Epithelial cell of esophagus (primary cell): Measurements from ENCODE around the gene SLC38A7.
A peak's percentile ranks its signal among the peaks of the same experiment; 100 is the strongest.
"Not testable (repeated sequence)": the region's sequence is repeated elsewhere in the genome, so short reads cannot be mapped to it uniquely, and the experiment has no call there.

Experiments
- DNase-seq: peaks from one replicate; pipeline ENCODE4 v3.0.0; 2010; ENCODE audit warnings: low read depth
- H3K4me3 ChIP-seq: 2 replicates; pipeline ENCODE4 v1.5.1; 2011; ENCODE audit warnings: mild to moderate bottlenecking, low read length, control low read depth
- TF ChIP-seq, protein P1 (sequence below): IDR thresholded peaks from 2 replicates; pipeline ENCODE4 v1.5.1; 2011; ENCODE audit warnings: low read depth, mild to moderate bottlenecking, low read length, control low read depth, inconsistent platforms; ENCODE audit not compliant: insufficient read depth; ENCODE audit errors: missing control alignments

The SLC38A7 gene

DNA sequence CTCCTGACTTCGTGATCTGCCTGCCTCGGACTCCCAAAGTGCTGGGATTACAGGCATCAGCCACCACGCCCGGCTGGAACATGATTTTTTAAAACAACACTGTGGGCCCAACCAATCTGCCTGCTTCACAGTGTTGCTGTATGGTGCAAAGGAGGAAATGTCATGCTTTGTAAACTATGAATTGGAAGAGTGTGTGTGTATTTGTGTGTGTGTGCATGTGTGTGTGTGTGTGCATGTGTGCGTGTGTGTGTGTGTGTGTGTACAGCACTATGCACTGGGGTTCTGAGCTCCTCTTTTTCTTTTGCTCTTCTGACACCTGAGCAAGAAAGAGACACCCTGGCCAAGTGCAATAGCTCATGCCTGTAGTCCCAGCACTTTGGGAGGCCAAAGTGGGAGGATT lies 40.5 kb downstream of the SLC38A7 start:
- no peak overlapping the region for H3K4me3 ChIP-seq
- no peak for DNase-seq
- TF ChIP-seq, protein P1, sequence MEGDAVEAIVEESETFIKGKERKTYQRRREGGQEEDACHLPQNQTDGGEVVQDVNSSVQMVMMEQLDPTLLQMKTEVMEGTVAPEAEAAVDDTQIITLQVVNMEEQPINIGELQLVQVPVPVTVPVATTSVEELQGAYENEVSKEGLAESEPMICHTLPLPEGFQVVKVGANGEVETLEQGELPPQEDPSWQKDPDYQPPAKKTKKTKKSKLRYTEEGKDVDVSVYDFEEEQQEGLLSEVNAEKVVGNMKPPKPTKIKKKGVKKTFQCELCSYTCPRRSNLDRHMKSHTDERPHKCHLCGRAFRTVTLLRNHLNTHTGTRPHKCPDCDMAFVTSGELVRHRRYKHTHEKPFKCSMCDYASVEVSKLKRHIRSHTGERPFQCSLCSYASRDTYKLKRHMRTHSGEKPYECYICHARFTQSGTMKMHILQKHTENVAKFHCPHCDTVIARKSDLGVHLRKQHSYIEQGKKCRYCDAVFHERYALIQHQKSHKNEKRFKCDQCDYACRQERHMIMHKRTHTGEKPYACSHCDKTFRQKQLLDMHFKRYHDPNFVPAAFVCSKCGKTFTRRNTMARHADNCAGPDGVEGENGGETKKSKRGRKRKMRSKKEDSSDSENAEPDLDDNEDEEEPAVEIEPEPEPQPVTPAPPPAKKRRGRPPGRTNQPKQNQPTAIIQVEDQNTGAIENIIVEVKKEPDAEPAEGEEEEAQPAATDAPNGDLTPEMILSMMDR: no peak

DNA sequence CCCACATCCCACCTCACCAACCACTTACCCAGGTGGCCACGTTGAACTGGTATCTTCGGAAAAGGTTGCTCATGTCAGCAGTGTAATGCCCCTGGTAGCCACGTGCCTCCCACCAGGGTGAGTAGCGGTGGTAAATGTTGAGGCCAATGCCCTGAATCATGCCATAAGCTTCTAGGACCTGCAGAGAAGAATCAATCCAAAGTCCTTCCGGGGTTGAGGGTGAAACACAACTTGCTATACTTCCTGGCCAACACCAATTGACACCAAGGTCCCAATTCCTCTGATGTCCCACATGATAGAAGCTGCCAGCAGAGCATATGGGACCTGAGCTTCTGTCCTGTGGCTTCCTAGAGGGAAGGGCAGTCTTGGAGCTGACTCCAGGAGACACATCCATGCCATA lies 43.6 kb downstream of the SLC38A7 start:
- no peak for DNase-seq
- TF ChIP-seq, protein P1: no peak
- no peak overlapping the region for H3K4me3 ChIP-seq

DNA sequence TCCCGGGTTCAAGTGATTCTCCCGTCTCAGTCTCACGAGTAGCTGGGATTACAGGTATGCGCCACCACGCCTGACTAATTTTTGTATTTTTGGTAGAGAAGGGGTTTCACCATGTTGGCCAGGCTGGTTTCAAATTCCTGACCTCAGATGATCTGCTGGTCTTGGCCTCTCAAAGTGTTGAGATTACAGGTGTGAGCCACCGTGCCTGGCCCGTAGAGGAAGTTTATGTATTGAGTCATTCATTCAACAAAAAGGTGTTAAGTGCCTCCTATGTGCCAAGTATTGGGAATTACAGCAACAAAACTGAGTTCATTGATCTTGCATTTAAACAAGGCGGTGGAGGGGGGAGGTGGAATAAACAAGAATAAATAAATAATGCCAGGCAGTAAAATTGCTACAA lies 44.7 kb downstream of the SLC38A7 start:
- TF ChIP-seq, protein P1: no peak
- DNase-seq: no peak

DNA sequence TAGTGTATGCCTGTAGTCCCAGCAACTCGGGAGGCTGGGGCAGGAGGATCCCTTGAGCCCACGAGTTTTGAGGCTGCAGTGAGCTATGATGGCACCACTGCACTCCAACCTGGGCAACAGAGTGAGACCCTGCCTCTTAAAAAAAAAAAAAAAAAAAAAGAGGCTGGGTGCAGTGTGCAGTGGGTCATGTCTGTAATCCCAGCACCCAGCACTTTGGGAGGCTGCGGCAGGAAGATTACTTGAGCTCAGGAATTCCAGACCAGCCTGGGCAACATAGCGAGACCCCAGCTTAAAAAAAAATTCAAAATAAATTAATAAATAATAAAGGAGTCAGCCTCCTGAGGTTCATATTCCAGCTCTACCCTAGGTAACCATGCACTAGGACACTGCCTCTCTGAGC lies 45.3 kb downstream of the SLC38A7 start:
- TF ChIP-seq, protein P1: no peak
- H3K4me3 ChIP-seq: no peak overlapping the region

More for the DNA sequence above, 44.7 kb downstream of the SLC38A7 start:
- no peak overlapping the region for H3K4me3 ChIP-seq

DNA sequence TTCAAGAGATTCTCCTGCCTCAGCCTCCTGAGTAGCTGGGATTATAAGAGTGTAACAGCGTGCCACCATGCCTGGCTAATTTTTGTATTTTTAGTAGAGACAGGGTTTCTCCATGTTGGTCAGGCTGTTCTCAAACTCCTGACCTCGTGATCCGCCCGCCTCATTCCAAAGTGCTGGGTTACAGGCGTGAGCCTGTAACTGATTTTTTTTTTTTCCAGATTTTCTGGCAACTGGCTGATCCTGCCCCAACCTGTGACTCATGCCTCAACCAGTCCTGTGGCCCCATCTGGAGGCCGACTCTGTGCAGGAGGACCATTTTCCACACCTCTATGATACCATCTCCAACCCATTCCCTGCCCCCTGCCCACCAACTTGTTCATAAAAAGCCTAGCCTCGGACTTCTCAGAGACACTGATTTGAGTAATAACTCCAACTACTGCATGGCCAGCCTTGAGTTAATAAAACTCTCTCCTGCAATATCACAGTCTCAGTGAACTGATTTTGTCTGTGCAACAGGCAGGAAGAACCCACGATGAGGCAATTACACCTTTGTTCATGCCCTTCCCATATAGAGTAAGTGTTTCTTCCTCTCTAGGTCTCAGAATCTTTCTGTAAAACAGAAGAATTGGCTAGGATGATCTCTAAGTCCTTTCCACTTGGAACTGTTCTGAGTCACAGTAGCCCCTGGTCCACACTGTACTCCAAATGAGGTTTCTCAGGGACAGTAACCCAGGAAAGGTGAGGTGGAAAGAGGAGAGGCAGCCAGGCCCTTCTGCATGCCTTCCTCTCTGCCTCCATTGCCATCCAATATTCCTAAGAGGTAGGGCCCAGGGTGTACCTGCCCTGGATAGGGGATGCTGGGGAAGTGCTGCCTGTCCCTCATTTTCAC lies 46.2 kb downstream of the SLC38A7 start:
- H3K4me3 ChIP-seq: no peak overlapping the region
- TF ChIP-seq, protein P1: peak; percentile 56
- DNase-seq: peak; percentile 90

More for the DNA sequence above, 45.3 kb downstream of the SLC38A7 start:
- DNase-seq: no peak

DNA sequence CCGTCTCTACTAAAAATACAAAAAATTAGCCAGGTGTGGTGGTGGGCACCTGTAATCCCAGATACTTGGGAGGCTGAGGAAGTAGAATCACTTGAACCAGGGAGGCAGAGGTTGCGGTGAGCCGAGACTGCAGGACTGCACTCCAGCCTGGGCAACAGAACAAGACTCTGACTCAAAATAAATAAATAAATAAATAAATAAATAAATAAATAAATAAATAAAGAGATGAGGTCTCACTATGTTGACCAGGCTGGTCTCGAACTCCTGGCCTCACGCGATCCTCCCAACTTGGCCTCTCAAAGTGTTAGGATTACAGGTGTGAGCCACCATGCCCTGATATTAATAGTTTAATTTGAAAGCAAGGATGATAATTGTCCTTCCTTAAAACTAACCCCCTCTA lies 47.5 kb downstream of the SLC38A7 start:
- DNase-seq, H3K4me3 ChIP-seq: not testable (repeated sequence)

DNA sequence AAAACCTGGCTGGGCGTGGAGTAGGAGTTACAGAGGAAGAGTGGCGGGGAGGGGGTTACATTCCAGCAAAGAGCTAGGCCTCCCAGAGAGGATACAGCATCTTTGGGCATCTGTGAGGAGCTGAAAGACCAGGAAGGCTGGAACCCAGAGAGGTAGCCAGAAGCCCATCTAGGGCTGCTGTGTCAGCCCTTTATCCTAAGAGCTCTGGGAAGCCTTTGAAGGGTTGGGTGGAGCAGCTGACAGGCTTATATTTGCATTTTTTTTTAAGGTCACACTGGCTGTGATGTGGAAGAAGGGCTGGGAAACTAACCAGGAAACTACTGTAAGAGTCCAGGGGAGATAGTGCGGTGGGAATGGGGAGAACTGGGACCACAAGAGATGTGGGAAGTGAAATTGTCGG lies 48.1 kb downstream of the SLC38A7 start:
- DNase-seq: no peak
- TF ChIP-seq, protein P1: no peak
- no peak overlapping the region for H3K4me3 ChIP-seq
